Activated CD4-positive, alpha-beta T cell treated with anti-CD3 and anti-CD28 coated beads, Interleukin-2, Interleukin-6, amounts not matched to agents 100 ng/mL and 50 ng/mL, durations not matched to agents 16 hours and 8 hours (primary cell): ENCODE results near the gene EPHB2.
"Not testable (repeated sequence)": the region's sequence is repeated elsewhere in the genome, so short reads cannot be mapped to it uniquely, and the experiment has no call there.

Source experiments
- DNase-seq: peaks from one replicate; pipeline ENCODE4 v3.0.0-alpha.2; 2020

The EPHB2 gene

GRCh38 chr1:22710701-22711049, at the start of gene EPHB2:
EPHB2 (plus strand) TSS chr1:22710839; CDS start chr1:22710983, 144 bp downstream.
- peak; percentile 12 for DNase-seq

- no peak for DNase-seq
Observed at GRCh38 chr1:22661880-22662279, 48.8 kb upstream of the EPHB2 start.

GRCh38 chr1:22662318-22662717, 48.3 kb upstream of the EPHB2 start:
- DNase-seq = peak; percentile 12

- DNase-seq = no peak
Observed at GRCh38 chr1:22662986-22663408, 47.6 kb upstream of the EPHB2 start.

GRCh38 chr1:22665752-22666151, 44.9 kb upstream of the EPHB2 start:
- no peak for DNase-seq

GRCh38 chr1:22666412-22666811, 44.2 kb upstream of the EPHB2 start:
- no peak for DNase-seq

- not testable (repeated sequence) for DNase-seq
Observed at GRCh38 chr1:22668840-22669239, 41.8 kb upstream of the EPHB2 start.

GRCh38 chr1:22670352-22670975, 40.2 kb upstream of the EPHB2 start:
- DNase-seq = no peak

- DNase-seq = no peak
Observed at GRCh38 chr1:22671999-22672398, 38.6 kb upstream of the EPHB2 start.

- DNase-seq = peak; percentile 66
Observed at GRCh38 chr1:22673486-22674409, 36.9 kb upstream of the EPHB2 start.

GRCh38 chr1:22674410-22674749, 36.3 kb upstream of the EPHB2 start:
- DNase-seq = no peak

- DNase-seq = not testable (repeated sequence)
Observed at GRCh38 chr1:22676151-22676550, 34.5 kb upstream of the EPHB2 start.

- no peak for DNase-seq
Observed at GRCh38 chr1:22676916-22677583, 33.6 kb upstream of the EPHB2 start.

GRCh38 chr1:22677931-22678896, 32.4 kb upstream of the EPHB2 start:
- no peak for DNase-seq

- DNase-seq = no peak
Observed at GRCh38 chr1:22680726-22681125, 29.9 kb upstream of the EPHB2 start.

GRCh38 chr1:22681556-22682276, 28.9 kb upstream of the EPHB2 start:
- DNase-seq = no peak

- no peak for DNase-seq
Observed at GRCh38 chr1:22683547-22683946, 27.1 kb upstream of the EPHB2 start.

GRCh38 chr1:22685591-22686059, 25.0 kb upstream of the EPHB2 start:
- no peak for DNase-seq

- no peak for DNase-seq
Observed at GRCh38 chr1:22687191-22687590, 23.4 kb upstream of the EPHB2 start.

GRCh38 chr1:22688466-22688865, 22.2 kb upstream of the EPHB2 start:
- DNase-seq = no peak

GRCh38 chr1:22689505-22689904, 21.1 kb upstream of the EPHB2 start:
- DNase-seq = no peak
